Measurements from ENCODE around the gene DST.

DNA sequence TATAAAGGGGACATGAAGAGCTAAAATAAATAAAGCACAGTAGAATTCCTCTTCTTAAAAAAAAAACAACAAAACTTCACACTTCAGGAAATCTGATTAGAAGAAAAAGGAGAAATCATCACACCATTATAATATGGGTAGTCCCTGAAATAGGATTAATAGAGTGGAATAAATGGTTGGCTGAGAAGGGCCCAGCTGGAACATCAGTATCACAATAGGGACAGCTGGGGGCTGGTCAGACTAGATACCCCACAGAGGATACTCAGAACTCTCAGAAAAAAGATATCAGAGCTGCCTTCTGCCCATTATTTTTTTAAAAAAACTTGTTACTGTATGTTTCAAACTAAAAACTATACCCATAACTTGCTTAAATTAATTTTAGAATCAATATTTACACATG is 75.2 kb downstream of the DST start:
- TF ChIP-seq, protein P1, sequence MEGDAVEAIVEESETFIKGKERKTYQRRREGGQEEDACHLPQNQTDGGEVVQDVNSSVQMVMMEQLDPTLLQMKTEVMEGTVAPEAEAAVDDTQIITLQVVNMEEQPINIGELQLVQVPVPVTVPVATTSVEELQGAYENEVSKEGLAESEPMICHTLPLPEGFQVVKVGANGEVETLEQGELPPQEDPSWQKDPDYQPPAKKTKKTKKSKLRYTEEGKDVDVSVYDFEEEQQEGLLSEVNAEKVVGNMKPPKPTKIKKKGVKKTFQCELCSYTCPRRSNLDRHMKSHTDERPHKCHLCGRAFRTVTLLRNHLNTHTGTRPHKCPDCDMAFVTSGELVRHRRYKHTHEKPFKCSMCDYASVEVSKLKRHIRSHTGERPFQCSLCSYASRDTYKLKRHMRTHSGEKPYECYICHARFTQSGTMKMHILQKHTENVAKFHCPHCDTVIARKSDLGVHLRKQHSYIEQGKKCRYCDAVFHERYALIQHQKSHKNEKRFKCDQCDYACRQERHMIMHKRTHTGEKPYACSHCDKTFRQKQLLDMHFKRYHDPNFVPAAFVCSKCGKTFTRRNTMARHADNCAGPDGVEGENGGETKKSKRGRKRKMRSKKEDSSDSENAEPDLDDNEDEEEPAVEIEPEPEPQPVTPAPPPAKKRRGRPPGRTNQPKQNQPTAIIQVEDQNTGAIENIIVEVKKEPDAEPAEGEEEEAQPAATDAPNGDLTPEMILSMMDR (IDR thresholded peaks at IDR 0.05): no peak
- TF ChIP-seq EZH2phosphoT487 (IDR thresholded peaks at IDR 0.05): no peak
- TF ChIP-seq EZH2 (IDR thresholded peaks at IDR 0.05): no peak
